Measurements from ENCODE around the gene MYCBPAP.

The MYCBPAP gene

DNA sequence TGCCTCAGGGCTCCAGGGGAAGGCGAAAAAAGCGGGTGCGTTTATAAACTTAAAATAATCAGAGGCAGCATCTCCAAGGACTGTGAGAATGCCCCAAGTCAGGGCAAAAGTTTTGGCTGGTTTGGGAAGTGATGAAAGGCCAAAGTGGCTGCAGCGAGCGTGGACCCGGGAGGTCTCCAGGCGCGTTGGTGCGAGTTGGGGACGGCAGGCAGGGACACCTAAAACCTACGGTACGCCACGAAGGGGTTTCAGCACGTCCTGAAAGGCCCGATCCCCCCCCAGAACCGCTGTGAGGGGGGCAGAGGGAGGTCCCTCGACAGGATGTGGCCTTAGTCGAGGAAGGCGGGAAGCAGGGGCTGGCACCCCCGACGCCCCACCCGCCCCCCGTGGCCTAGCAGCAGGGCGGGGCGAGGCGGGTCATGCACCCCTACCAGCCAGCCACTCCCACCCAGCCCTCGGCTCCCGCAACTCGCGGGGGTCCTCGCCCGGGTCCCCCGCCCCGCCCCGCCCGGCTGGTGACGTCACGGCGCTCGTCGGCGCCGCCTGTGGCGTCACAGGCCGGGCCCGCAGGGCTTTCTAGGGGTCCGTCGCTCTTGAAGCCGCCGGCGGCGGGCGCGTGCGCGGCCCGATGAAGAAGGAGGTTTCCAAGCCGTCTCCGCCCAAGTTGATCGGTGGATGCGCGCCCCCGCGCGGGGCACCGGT lies at the start of gene MYCBPAP:
Gene MYCBPAP (plus strand): TSS at position 569 of the 702 bp plus-strand sequence. CDS start 236 bp downstream, outside the sequence.
- DNase-seq (ENCODE audit: low spot score): peak; percentile 73

DNA sequence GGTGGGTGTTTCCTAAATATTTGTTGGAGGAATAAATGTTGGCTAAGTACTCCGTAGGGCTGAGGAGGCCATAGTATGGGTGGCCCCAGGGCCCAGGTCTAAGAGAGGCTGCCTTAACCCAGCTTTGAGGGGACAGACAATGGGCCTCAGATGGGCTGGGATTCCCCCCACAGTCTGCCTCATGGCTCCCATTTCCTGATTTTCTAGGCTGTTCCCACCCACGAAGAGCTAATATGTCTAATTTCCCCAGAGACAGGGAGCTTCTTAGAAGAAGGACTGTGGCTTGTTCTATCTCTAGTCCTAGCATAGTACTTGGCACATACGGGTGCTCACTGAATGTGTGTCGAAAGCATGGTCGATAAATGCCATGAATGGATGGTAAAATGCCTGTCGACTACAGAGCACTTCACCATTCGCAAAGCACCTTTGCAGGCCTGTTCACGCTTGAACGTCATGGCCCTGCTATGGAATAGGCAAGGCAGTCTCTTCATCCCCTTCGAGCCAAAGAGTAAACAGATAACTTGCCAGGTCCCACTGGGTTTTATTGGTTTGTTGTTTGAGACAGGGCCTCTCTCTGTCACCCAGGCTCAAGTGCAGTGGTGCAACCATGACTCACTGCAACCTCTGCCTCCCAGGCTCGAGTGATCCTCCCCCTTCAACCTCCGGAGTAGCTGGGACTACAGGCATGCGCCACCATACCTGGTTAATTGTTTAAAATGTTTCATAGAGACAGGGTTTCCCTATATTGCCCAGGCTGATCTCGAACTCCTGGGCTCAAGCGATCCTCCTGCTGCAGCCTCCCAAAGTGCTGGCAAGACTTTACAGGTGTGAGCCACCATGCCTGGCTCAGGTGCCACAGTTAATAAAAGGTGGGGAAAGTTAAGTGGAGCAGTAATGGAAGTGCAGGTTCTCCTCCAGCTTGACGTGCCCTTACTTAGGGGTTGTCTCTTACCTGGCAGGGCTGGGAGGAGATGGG lies 49.2 kb upstream of the MYCBPAP start:
- DNase-seq (ENCODE audit: low spot score): no peak

- DNase-seq (ENCODE audit: low spot score): no peak
Measured at GRCh38 chr17:50459756-50460155, 48.5 kb upstream of the MYCBPAP start.

- DNase-seq (ENCODE audit: low spot score): no peak
Measured at GRCh38 chr17:50460831-50461526, 47.3 kb upstream of the MYCBPAP start.

DNA sequence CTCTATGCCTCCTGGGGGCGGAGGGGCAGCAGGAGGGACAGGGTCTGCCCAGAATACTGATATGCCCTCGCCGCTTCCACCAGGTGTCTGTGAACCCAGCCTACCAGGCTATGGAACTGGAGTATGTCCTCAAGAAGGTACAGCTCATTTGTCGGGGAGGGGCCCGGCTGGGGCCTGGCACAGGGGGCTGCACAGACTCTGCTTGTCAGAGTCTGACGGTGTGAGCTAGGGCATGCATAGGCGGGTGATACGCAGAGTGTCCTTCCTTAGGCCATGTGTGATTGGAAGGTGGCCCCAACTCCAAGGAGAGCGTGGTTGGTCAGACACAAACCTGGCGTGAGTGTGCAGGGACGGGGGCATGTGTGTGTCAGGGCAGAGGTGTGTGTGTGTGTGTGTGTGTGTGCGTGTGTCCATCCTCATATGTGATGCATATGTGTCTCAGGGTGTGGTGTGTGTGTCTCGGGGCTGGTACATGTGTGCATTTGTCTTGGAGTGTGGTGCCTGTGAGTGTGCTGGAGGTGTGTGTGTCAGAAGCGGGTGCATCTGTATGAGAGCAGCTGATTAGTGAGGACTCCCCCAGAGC lies 46.6 kb upstream of the MYCBPAP start:
- DNase-seq (ENCODE audit: low spot score): no peak

DNA sequence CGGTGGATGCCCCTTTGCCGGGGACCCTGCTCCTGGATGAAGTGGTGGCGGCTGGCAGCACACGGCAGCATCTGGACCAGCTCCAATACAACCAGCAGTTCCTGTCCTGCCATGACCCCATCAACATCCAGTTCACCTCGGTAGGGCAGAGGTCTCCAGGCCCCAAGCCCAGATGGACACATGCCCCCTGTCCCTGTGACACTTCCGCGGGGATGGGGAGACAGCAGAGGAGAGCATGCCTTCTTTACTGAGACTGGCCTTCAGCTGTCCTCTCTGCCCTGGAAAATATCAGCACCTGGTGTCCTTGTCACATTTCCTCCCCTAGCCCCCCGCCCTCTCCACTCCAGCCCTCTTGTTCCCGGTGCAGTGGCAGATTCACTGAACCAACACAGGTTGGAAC lies 45.8 kb upstream of the MYCBPAP start:
- no peak for DNase-seq (ENCODE audit: low spot score)

- no peak for DNase-seq (ENCODE audit: low spot score)
Measured at GRCh38 chr17:50464121-50464520, 44.1 kb upstream of the MYCBPAP start.

DNA sequence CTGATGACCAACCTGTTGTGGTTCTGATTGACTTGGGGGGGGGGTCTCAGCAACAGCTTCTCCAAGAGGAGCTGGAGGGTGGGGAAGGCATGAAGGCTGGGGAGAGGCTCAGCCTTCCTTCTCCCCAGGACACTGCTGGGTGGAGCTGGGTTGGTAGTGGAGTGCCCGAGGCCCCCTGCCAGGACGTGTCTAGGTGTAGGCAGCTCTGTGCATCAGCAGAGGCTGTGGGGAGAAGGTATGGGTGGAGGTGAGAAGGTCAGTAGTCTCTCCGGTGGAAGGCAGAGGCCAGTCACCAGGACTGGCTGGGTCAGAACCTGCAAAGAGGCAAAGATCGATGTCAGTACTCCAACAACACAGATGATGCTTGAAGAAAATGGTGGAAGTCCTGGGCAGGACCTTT lies 43.5 kb upstream of the MYCBPAP start:
- DNase-seq (ENCODE audit: low spot score): no peak

- no peak for DNase-seq (ENCODE audit: low spot score)
Measured at GRCh38 chr17:50465171-50465570, 43.1 kb upstream of the MYCBPAP start.

- no peak for DNase-seq (ENCODE audit: low spot score)
Measured at GRCh38 chr17:50465635-50466034, 42.6 kb upstream of the MYCBPAP start.

DNA sequence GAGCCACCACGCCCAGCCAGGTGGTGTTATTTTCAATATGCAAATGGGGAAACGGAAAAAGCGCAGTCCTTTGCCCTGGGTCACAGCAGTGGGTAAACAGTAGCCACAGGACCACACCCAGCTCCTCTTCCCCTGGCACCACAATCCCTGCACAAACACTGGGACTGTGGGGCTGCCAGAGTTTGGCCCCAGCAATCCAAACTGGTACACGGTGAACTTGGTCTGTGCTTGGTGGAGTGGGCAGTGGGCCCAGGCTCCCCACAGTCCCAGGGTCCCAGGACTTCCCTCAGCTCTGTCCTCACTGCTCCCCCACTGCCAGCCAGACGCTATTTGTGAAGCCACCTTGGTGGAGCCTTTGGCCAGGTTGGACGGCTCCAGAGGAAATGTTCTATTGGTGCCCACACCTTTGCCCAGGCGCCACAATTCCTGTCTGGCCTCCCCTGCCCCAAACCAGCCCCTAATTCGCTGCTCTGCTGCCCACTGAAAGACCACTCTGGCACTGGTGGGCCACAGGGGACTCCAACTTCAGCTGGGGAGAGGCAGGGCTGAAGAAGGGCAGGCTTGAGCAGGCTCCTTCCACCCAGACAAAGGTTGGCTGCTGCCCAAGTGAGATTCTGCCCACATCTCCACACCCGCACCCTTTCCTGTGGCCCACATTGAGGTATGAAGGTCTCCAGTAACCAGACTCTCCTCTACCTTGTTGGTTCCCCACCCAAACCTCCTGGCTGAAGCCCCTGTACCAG lies 41.7 kb upstream of the MYCBPAP start:
- DNase-seq (ENCODE audit: low spot score): no peak

DNA sequence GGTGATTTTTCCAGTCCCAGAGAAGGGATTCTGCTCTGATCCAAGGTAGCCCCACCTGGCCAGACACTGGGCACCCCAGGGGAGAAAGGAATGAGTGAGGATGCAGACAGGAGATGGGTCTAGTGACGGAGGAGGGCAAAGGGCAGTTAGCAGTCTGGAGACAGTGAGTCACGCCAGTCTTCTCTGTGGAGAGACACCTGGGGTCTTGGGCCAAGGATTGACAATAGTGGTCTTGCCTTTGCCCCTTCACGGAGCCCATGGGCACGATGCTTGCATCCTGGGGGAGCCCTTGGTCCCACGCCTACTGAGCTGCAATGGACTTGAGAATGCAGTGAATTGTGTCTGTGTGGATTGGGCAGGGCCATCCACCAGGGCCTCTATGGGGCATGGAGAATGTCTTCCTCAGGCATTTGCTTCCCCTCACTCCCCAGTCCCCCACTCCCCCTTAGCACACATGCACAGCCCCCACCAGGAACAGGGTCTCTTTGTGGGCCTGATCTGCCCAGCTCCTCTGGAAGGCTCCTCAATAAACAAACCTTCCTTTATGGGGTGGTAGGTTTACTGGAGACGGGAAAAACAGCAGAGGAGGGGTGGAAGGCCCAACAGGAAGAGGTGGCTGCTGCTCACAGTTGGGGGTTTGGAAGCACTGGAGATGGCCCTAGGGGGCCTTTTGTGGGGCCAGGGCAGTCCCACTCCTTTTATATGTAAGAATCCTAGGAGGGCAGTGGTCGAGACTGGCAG lies 41.0 kb upstream of the MYCBPAP start:
- DNase-seq (ENCODE audit: low spot score): no peak

DNA sequence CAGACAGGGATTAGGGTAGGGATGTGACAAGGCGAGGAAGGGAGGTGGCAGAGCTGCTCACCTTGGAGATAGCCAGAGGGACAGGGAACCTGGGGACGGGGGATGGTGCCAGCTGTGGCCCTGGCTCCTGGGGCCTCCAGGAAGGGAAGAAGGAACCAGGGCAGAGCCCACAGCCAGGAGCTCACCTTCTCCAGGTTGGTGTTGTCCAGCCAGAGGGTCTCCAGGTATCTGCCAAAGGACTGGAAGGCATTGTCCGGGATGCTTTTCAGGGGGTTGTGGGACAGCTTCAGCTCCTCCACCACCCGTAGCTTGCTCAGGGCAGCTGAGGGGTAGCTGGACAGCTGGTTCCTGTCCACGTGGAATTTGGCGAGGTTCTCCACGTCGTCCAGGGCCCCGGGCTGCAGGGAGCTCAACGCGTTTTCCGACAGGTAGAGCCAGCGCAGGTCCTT lies 40.4 kb upstream of the MYCBPAP start:
- DNase-seq (ENCODE audit: low spot score): no peak

GRCh38 chr17:50468304-50469207 lies 39.7 kb upstream of the MYCBPAP start, which contains the start of gene CHAD:
Gene CHAD, minus strand, starts transcription at chr17:50468880. Its CDS starts 67 bp downstream, at chr17:50468813.
- DNase-seq (ENCODE audit: low spot score): no peak

DNA sequence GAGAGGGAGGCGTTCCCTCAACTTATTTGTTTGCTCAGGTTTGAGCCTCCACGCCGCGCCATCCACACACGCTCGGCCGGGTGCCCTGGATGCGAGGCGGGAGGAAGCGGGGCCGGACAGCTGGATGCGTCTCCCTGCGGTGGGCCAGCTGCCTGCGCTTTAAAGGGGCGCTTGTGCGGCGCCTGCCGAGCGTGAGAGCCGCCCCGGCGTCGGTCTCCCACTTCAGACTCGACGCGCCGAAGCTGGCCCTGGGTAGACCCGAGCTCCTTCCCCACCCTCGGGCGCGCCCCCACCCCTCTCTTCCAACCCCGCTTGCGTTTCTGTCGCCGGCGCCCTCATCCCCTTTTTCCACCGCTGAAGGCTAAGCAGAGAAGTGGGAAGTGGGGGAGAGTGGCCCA lies 39.0 kb upstream of the MYCBPAP start:
- DNase-seq (ENCODE audit: low spot score): no peak

DNA sequence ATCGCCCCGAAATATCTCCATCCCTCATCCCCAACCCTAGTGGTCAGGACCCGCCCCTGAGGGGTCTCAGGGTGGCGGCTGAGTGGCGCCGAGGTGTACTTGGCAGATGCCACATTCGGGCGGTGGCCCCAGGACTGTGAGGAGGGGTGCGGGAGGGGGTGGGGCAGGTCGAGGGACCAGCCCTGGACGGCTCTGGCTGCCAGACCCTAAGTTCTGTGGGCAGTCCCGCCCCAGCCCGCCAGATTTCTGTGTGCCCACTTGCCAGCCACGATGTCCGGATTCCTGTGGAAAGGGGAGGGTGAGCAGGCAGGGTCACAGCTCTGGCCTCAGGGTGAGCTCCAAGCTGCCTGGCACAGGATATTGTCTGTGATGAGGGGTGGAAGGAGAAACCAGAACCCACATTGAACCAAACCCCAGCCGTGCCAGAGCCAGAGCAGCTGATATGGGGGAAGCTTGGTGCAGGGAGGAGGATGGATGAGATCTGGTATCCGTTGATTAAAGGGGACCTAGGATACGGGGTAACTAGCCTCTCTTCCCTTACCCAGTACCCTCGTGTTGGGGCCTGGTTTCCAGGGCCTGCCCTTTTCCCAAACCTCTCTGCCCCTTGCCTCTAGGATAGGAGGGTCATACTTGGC lies 38.5 kb upstream of the MYCBPAP start:
- DNase-seq (ENCODE audit: low spot score): no peak

GRCh38 chr17:50470426-50470825 lies 37.8 kb upstream of the MYCBPAP start:
- DNase-seq (ENCODE audit: low spot score): no peak

DNA sequence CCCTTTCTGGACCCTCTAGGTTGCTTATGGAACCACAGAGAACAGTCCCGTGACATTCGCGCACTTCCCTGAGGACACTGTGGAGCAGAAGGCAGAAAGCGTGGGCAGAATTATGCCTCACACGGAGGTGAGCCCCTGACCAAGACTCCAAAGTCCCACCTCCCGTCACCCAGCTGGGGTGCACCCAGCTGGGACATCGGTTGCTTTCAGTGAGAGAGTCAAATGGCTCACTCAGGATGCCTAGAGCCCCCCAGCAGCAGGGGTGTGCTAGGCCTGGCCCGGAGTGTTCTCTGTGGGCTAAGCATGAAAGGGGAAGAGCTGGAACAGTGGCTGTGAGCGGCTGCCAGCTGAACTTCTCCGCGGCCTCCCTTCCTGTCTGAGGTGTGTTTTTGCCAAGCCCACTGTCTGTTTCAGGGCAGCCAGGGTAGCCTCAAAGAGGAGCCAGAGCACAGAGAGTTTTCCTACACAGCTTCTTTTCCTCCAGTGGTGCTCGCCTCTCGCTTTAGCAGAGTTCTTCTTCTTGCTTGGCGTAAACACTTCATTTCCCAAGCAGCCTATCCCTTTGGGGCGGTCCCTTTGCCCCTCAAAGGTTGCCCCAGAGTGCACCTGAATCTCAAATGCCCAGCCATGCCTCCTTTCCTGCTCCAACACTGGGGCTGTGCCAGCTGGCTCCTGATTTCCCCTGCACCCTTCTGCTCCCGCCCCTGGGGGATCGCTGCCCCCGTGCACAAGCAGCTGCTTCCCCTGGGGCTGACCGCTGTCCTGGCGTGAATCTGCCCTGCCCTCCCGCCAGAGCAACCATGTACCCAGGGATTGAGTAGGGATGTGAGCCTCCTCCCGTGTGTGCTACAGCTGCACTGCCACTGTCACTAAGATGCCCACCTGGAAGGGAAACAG lies 37.0 kb upstream of the MYCBPAP start:
- no peak for DNase-seq (ENCODE audit: low spot score)
